SK-N-SH (cell line): ENCODE data around the gene TEX28.

Experiments used
- CHD2 ChIP-seq: fragments of 150-350 bp; IDR thresholded peaks from 2 replicates; pipeline ENCODE4 v1.6.1; 2018; ENCODE audit warnings: low read length; ENCODE audit not compliant: partially characterized antibody
- EP300 ChIP-seq, 2 experiments: IDR thresholded peaks; 2 replicates each; pipeline versions ENCODE4 v1.4.0 to v1.6.1; 2012; ENCODE audit warnings: borderline replicate concordance in 1 of 2, low read depth in 1 of 2, low read length in 1 of 2
- EZH2phosphoT487 ChIP-seq: fragments of 200-600 bp; sonication (generic); IDR thresholded peaks from 2 replicates; pipeline ENCODE4 v1.6.1; 2017; ENCODE audit warnings: low read depth, mixed run types, mild to moderate bottlenecking, antibody characterized with exemption, moderate library complexity, borderline replicate concordance
- FOSL2 ChIP-seq: IDR thresholded peaks from 2 replicates; pipeline ENCODE4 v1.4.0; 2012; ENCODE audit warnings: low read depth, mild to moderate bottlenecking, moderate library complexity, borderline replicate concordance
- FOXJ3 ChIP-seq: sonication (generic); formaldehyde crosslinking; IDR thresholded peaks from 2 replicates; pipeline ENCODE4 v1.5.1; 2020; ENCODE audit warnings: mild to moderate bottlenecking, missing genetic modification reagents
- JUND ChIP-seq: IDR thresholded peaks from 2 replicates; pipeline ENCODE4 v1.4.0; 2012
- MXI1 ChIP-seq: IDR thresholded peaks from 2 replicates; pipeline ENCODE4 v1.6.1; 2012; ENCODE audit warnings: mild to moderate bottlenecking, low read depth, low read length, improper control_type of control experiment
- POLR2AphosphoS5 ChIP-seq: IDR thresholded peaks from 2 replicates; pipeline ENCODE4 v1.6.1; 2012; ENCODE audit warnings: low read depth, low read length
- RAD21 ChIP-seq: IDR thresholded peaks from 2 replicates; pipeline ENCODE4 v1.6.1; 2012; ENCODE audit warnings: mild to moderate bottlenecking, low read length
- RXRA ChIP-seq: IDR thresholded peaks from 2 replicates; pipeline ENCODE4 v1.4.0; 2012; ENCODE audit warnings: low read depth, mild to moderate bottlenecking, borderline replicate concordance
- TAF1 ChIP-seq: IDR thresholded peaks from 2 replicates; pipeline ENCODE4 v1.6.1; 2012; ENCODE audit warnings: low read depth, mild to moderate bottlenecking, low read length, moderate library complexity, borderline replicate concordance
- TF ChIP-seq, protein P1 (sequence below): fragments of 200-600 bp; sonication (generic); IDR thresholded peaks from 2 replicates; pipeline ENCODE4 v1.6.1; 2017; ENCODE audit warnings: antibody characterized with exemption, mild to moderate bottlenecking, moderate library complexity
- TF ChIP-seq, protein P2 (sequence below): IDR thresholded peaks from 2 replicates; pipeline ENCODE4 v1.4.0; 2012; ENCODE audit warnings: low read depth

DNA sequence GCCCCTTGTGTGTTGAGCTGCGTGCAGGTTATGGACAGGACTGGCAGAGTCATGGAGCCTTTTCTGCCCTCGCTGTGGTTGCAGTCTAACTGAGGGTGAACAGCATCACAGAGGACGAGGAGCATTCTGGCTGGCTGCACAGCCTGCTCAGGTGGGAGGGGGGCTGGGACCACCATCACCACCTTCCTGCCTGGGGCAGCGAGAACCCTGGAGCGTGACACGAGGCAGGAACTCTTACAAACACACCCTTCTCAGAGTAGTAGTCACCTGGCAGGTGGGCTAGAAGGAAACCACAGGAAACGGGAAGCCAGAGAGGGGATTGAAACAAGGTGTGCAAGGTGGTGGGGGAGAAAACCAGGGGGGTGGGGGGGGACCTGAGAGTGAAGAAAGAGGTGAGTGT lies 26.2 kb upstream of the TEX28 start:
- no peak for TF ChIP-seq JUND
- TF ChIP-seq, protein P1, sequence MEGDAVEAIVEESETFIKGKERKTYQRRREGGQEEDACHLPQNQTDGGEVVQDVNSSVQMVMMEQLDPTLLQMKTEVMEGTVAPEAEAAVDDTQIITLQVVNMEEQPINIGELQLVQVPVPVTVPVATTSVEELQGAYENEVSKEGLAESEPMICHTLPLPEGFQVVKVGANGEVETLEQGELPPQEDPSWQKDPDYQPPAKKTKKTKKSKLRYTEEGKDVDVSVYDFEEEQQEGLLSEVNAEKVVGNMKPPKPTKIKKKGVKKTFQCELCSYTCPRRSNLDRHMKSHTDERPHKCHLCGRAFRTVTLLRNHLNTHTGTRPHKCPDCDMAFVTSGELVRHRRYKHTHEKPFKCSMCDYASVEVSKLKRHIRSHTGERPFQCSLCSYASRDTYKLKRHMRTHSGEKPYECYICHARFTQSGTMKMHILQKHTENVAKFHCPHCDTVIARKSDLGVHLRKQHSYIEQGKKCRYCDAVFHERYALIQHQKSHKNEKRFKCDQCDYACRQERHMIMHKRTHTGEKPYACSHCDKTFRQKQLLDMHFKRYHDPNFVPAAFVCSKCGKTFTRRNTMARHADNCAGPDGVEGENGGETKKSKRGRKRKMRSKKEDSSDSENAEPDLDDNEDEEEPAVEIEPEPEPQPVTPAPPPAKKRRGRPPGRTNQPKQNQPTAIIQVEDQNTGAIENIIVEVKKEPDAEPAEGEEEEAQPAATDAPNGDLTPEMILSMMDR = no peak
- TF ChIP-seq POLR2AphosphoS5 = no peak
- no peak for TF ChIP-seq CHD2
- TF ChIP-seq FOSL2 = no peak
- TF ChIP-seq RXRA = no peak
- TF ChIP-seq EP300 (IDR thresholded peaks at IDR 0.05; ENCODE audit: borderline replicate concordance in 1 of 2, low read depth in 1 of 2, low read length in 1 of 2) = no peak
- TF ChIP-seq, protein P2, sequence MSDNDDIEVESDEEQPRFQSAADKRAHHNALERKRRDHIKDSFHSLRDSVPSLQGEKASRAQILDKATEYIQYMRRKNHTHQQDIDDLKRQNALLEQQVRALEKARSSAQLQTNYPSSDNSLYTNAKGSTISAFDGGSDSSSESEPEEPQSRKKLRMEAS = no peak
- TF ChIP-seq TAF1 = no peak
- TF ChIP-seq MXI1 = no peak
- no peak for TF ChIP-seq FOXJ3 (CRISPR knock-in tag)
- TF ChIP-seq RAD21 = no peak
- TF ChIP-seq EZH2phosphoT487 = no peak
